ENCODE measurements around the gene BORA.

The BORA gene

GRCh38 chr13:72727417-72728289 is at the start of gene BORA, which contains the start of gene MZT1:
Gene BORA (plus strand): TSS chr13:72727923. CDS start chr13:72728941, 1,018 bp downstream.
Gene MZT1 (minus strand): TSS chr13:72727629. CDS start chr13:72727602, 27 bp downstream.
- TF ChIP-seq CTCF (IDR thresholded peaks at IDR 0.05; ENCODE audit: insufficient read depth, low read length, poor library complexity, severe bottlenecking): no peak
- peak; percentile 100 for DNase-seq (ENCODE audit: extremely low read depth, insufficient read length)
- Histone ChIP-seq H3K36me3 (ENCODE audit: control insufficient read depth, insufficient read depth, low read length) (no peaks in the 10 kb centered on the region; the same call in 1 of the 2 replicates), H3K27me3 (replicated peaks; ENCODE audit: control insufficient read depth, insufficient read depth, low read length) (no peaks in the 10 kb centered on the region), H3K4me3 (replicated peaks; ENCODE audit: low read depth, low read length) (peak within 1 kb of the TSS; percentile 82)

GRCh38 chr13:72678312-72678711 is 49.4 kb upstream of the BORA start:
- no peaks in the 10 kb centered on the region for H3K36me3 ChIP-seq (ENCODE audit: control insufficient read depth, insufficient read depth, low read length)
- H3K4me3 ChIP-seq (replicated peaks; ENCODE audit: low read depth, low read length): no peak overlapping the region

GRCh38 chr13:72680353-72680752 is 47.4 kb upstream of the BORA start:
- no peak for DNase-seq (ENCODE audit: extremely low read depth, insufficient read length)
- TF ChIP-seq CTCF (IDR thresholded peaks at IDR 0.05; ENCODE audit: insufficient read depth, low read length, poor library complexity, severe bottlenecking): no peak
- no peaks in the 10 kb centered on the region for H3K36me3 ChIP-seq (ENCODE audit: control insufficient read depth, insufficient read depth, low read length)
- H3K27me3 ChIP-seq (replicated peaks; ENCODE audit: control insufficient read depth, insufficient read depth, low read length): no peaks in the 10 kb centered on the region
- no peak overlapping the region for H3K4me3 ChIP-seq (replicated peaks; ENCODE audit: low read depth, low read length)

More at GRCh38 chr13:72678312-72678711, 49.4 kb upstream of the BORA start:
- no peaks in the 10 kb centered on the region for H3K27me3 ChIP-seq (replicated peaks; ENCODE audit: control insufficient read depth, insufficient read depth, low read length)
- no peak for TF ChIP-seq CTCF (IDR thresholded peaks at IDR 0.05; ENCODE audit: insufficient read depth, low read length, poor library complexity, severe bottlenecking)
- DNase-seq (ENCODE audit: extremely low read depth, insufficient read length): no peak

- Histone ChIP-seq H3K27me3 (replicated peaks; ENCODE audit: control insufficient read depth, insufficient read depth, low read length) (no peaks in the 10 kb centered on the region), H3K36me3 (ENCODE audit: control insufficient read depth, insufficient read depth, low read length) (no peaks in the 10 kb centered on the region), H3K4me3 (replicated peaks; ENCODE audit: low read depth, low read length) (no peak overlapping the region)
- TF ChIP-seq CTCF (IDR thresholded peaks at IDR 0.05; ENCODE audit: insufficient read depth, low read length, poor library complexity, severe bottlenecking): no peak
- no peak for DNase-seq (ENCODE audit: extremely low read depth, insufficient read length)
These were observed 41.0 kb upstream of the BORA start for GRCh38 chr13:72686766-72687165.

GRCh38 chr13:72689181-72689696 is 38.5 kb upstream of the BORA start:
- Histone ChIP-seq H3K36me3 (ENCODE audit: control insufficient read depth, insufficient read depth, low read length) (no peaks in the 10 kb centered on the region), H3K4me3 (replicated peaks; ENCODE audit: low read depth, low read length) (no peak overlapping the region), H3K27me3 (replicated peaks; ENCODE audit: control insufficient read depth, insufficient read depth, low read length) (no peaks in the 10 kb centered on the region)
- no peak for DNase-seq (ENCODE audit: extremely low read depth, insufficient read length)
- TF ChIP-seq CTCF (IDR thresholded peaks at IDR 0.05; ENCODE audit: insufficient read depth, low read length, poor library complexity, severe bottlenecking): no peak

Measured in GM06990 (cell line).